WERI-Rb-1 (cell line): Measurements from ENCODE around the gene ING5.

Source experiments
- DNase-seq: peaks from one replicate; pipeline ENCODE4 v3.0.0-alpha.2; 2020
- H3K27ac ChIP-seq: fragments of 250-450 bp; sonication (Bioruptor Pico); 2 replicates; pipeline ENCODE4 v1.5.1; 2020; ENCODE audit warnings: mild to moderate bottlenecking, moderate library complexity
- H3K27me3 ChIP-seq: fragments of 250-450 bp; sonication (Bioruptor Pico); 2 replicates; pipeline ENCODE4 v1.5.1; 2021; ENCODE audit warnings: mild to moderate bottlenecking, low read depth, moderate library complexity; ENCODE audit not compliant: insufficient read depth, severe bottlenecking
- H3K36me3 ChIP-seq: fragments of 250-450 bp; sonication (Bioruptor Pico); 2 replicates; pipeline ENCODE4 v1.5.1; 2020; ENCODE audit warnings: mild to moderate bottlenecking, moderate library complexity
- H3K4me3 ChIP-seq: 2 replicates; pipeline ENCODE4 v1.5.1; 2011; ENCODE audit warnings: low read depth, mild to moderate bottlenecking, control low read depth, low read length
- H3K9me3 ChIP-seq: fragments of 250-450 bp; sonication (Bioruptor Pico); 2 replicates; pipeline ENCODE4 v1.5.1; 2021; ENCODE audit warnings: mild to moderate bottlenecking, moderate library complexity; ENCODE audit not compliant: severe bottlenecking
- CTCF ChIP-seq: IDR thresholded peaks from 2 replicates; pipeline ENCODE4 v1.5.1; 2011; ENCODE audit warnings: low read depth, mild to moderate bottlenecking, control low read depth, inconsistent platforms, low read length

Gene ING5

GRCh38 chr2:241701399-241702154 lies at the start of gene ING5:
ING5 (plus strand) TSS chr2:241702039; CDS start chr2:241702066, 27 bp downstream.
- Histone ChIP-seq H3K4me3 (peak within 1 kb of the TSS; percentile 81), H3K36me3 (peaks cover 24% of the 10 kb centered on the region)
- no peak for TF ChIP-seq CTCF

GRCh38 chr2:241652142-241652541 lies 49.7 kb upstream of the ING5 start:
- no peak for DNase-seq
- TF ChIP-seq CTCF = no peak
- Histone ChIP-seq H3K36me3 (peaks cover 55% of the 10 kb centered on the region), H3K4me3 (no peak overlapping the region), H3K27ac (no peak overlapping the region), H3K27me3 (no peaks in the 10 kb centered on the region), H3K9me3 (no peaks in the 10 kb centered on the region)

More at GRCh38 chr2:241701399-241702154, at the start of gene ING5:
- Histone ChIP-seq H3K9me3 (peaks cover 2% of the 10 kb centered on the region), H3K27ac (peak within 1 kb of the TSS; percentile 98), H3K27me3 (no peaks in the 10 kb centered on the region)
- DNase-seq = peak; percentile 95

- no peaks in the 10 kb centered on the region for H3K27me3 ChIP-seq
- TF ChIP-seq CTCF = no peak
- no peak overlapping the region for H3K4me3 ChIP-seq
- no peaks in the 10 kb centered on the region for H3K9me3 ChIP-seq
- DNase-seq = no peak
- no peak overlapping the region for H3K27ac ChIP-seq
- H3K36me3 ChIP-seq = peaks cover 55% of the 10 kb centered on the region
Observed at GRCh38 chr2:241652722-241653121, 49.1 kb upstream of the ING5 start.

GRCh38 chr2:241653210-241653750 lies 48.6 kb upstream of the ING5 start:
- DNase-seq = no peak
- H3K9me3 ChIP-seq = no peaks in the 10 kb centered on the region
- no peak overlapping the region for H3K4me3 ChIP-seq
- H3K27me3 ChIP-seq = no peaks in the 10 kb centered on the region
- peaks cover 55% of the 10 kb centered on the region for H3K36me3 ChIP-seq
- no peak for TF ChIP-seq CTCF
- no peak overlapping the region for H3K27ac ChIP-seq

GRCh38 chr2:241654551-241654950 lies 47.3 kb upstream of the ING5 start:
- no peaks in the 10 kb centered on the region for H3K27me3 ChIP-seq
- no peak for DNase-seq
- H3K4me3 ChIP-seq = no peak overlapping the region
- H3K9me3 ChIP-seq = no peaks in the 10 kb centered on the region
- no peak for TF ChIP-seq CTCF
- peaks cover 66% of the 10 kb centered on the region for H3K36me3 ChIP-seq
- no peak overlapping the region for H3K27ac ChIP-seq
